MM.1S (cell line): ENCODE results near the gene RERE.

Source experiments
- DNase-seq: peaks from one replicate; pipeline ENCODE4 v3.0.0-alpha.2; 2015
- H2AFZ ChIP-seq: fragments of 300-600 bp; sonication (generic); 2 replicates; pipeline ENCODE4 v1.6.0; 2016; ENCODE audit warnings: antibody characterized with exemption, low read length
- H3F3A ChIP-seq: fragments of 300-600 bp; sonication (generic); 2 replicates; pipeline ENCODE4 v1.6.1; 2016; ENCODE audit warnings: mild to moderate bottlenecking, antibody characterized with exemption, low read length, moderate library complexity, mixed read lengths; ENCODE audit not compliant: insufficient read depth
- H3K27ac ChIP-seq: fragments of 300-600 bp; sonication (generic); 2 replicates; pipeline ENCODE4 v1.5.1; 2016; ENCODE audit warnings: mild to moderate bottlenecking, low read length
- H3K27me3 ChIP-seq: fragments of 300-600 bp; sonication (generic); replicated peaks from 2 replicates; pipeline ENCODE4 v1.6.0; 2016; ENCODE audit warnings: low read length; ENCODE audit not compliant: insufficient read depth
- H3K36me3 ChIP-seq: fragments of 300-600 bp; sonication (generic); replicated peaks from 2 replicates; pipeline ENCODE4 v1.6.1; 2016; ENCODE audit warnings: mild to moderate bottlenecking, low read length, mixed read lengths; ENCODE audit not compliant: insufficient read depth
- H3K4me1 ChIP-seq: fragments of 300-600 bp; sonication (generic); 2 replicates; pipeline ENCODE4 v1.6.1; 2016; ENCODE audit warnings: low read length, mixed read lengths
- H3K4me2 ChIP-seq: fragments of 300-600 bp; sonication (generic); 2 replicates; pipeline ENCODE4 v1.6.0; 2016; ENCODE audit warnings: low read depth, low read length
- H3K4me3 ChIP-seq: fragments of 300-600 bp; sonication (generic); 2 replicates; pipeline ENCODE4 v1.5.1; 2016; ENCODE audit warnings: low read length, mixed read lengths
- H3K79me2 ChIP-seq: fragments of 300-600 bp; sonication (generic); 2 replicates; pipeline ENCODE4 v1.6.1; 2016; ENCODE audit warnings: mixed run types, low read length, mixed read lengths
- H3K9ac ChIP-seq: fragments of 300-600 bp; sonication (generic); 2 replicates; pipeline ENCODE4 v1.6.1; 2016; ENCODE audit warnings: low read length, mixed read lengths
- H3K9me2 ChIP-seq: fragments of 300-600 bp; sonication (generic); replicated peaks from 2 replicates; pipeline ENCODE4 v1.6.1; 2016; ENCODE audit warnings: mild to moderate bottlenecking, low read length, mixed read lengths; ENCODE audit not compliant: insufficient read depth
- H3K9me3 ChIP-seq: fragments of 300-600 bp; sonication (generic); replicated peaks from 2 replicates; pipeline ENCODE4 v1.6.1; 2016; ENCODE audit warnings: mild to moderate bottlenecking, low read length, mixed read lengths; ENCODE audit not compliant: insufficient read depth
- H4K20me1 ChIP-seq: fragments of 300-600 bp; sonication (generic); 2 replicates; pipeline ENCODE4 v1.6.1; 2016; ENCODE audit warnings: mild to moderate bottlenecking, low read length, moderate library complexity, mixed read lengths; ENCODE audit not compliant: insufficient read depth
- EZH2 ChIP-seq: fragments of 300-600 bp; sonication (generic); optimal IDR thresholded peaks from 2 replicates; pipeline ENCODE3; 2017; ENCODE audit warnings: low read depth, mild to moderate bottlenecking, antibody characterized with exemption, low read length, mixed read lengths
- EZH2phosphoT487 ChIP-seq: fragments of 300-600 bp; sonication (generic); IDR thresholded peaks from 2 replicates; pipeline ENCODE4 v1.6.1; 2018; ENCODE audit warnings: antibody characterized with exemption, low read length
- TF ChIP-seq, protein P1 (sequence below): fragments of 300-600 bp; sonication (generic); IDR thresholded peaks from 2 replicates; pipeline ENCODE4 v1.5.1; 2016; ENCODE audit warnings: antibody characterized with exemption, low read length, mixed read lengths

The RERE gene

GRCh38 chr1:8723010-8723409, 94.4 kb downstream of the RERE start:
- H3K4me1 ChIP-seq: peaks cover 19% of the 10 kb centered on the region
- H3K9ac ChIP-seq: no peak overlapping the region
- no peak overlapping the region for H3K27ac ChIP-seq
- H2AFZ ChIP-seq: no peak overlapping the region
- H4K20me1 ChIP-seq: no peaks in the 10 kb centered on the region
- no peaks in the 10 kb centered on the region; the same call in 1 of the 2 replicates for H3F3A ChIP-seq
- no peaks in the 10 kb centered on the region for H3K9me3 ChIP-seq
- H3K9me2 ChIP-seq: no peaks in the 10 kb centered on the region
- peak overlapping the region; percentile 9 for H3K4me2 ChIP-seq
- H3K36me3 ChIP-seq: no peaks in the 10 kb centered on the region
- DNase-seq: no peak
- H3K27me3 ChIP-seq: no peaks in the 10 kb centered on the region
- no peak overlapping the region for H3K4me3 ChIP-seq
- TF ChIP-seq EZH2 (no peak), EZH2phosphoT487 (no peak)
- TF ChIP-seq, protein P1, sequence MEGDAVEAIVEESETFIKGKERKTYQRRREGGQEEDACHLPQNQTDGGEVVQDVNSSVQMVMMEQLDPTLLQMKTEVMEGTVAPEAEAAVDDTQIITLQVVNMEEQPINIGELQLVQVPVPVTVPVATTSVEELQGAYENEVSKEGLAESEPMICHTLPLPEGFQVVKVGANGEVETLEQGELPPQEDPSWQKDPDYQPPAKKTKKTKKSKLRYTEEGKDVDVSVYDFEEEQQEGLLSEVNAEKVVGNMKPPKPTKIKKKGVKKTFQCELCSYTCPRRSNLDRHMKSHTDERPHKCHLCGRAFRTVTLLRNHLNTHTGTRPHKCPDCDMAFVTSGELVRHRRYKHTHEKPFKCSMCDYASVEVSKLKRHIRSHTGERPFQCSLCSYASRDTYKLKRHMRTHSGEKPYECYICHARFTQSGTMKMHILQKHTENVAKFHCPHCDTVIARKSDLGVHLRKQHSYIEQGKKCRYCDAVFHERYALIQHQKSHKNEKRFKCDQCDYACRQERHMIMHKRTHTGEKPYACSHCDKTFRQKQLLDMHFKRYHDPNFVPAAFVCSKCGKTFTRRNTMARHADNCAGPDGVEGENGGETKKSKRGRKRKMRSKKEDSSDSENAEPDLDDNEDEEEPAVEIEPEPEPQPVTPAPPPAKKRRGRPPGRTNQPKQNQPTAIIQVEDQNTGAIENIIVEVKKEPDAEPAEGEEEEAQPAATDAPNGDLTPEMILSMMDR: no peak
- no peaks in the 10 kb centered on the region for H3K79me2 ChIP-seq

DNA sequence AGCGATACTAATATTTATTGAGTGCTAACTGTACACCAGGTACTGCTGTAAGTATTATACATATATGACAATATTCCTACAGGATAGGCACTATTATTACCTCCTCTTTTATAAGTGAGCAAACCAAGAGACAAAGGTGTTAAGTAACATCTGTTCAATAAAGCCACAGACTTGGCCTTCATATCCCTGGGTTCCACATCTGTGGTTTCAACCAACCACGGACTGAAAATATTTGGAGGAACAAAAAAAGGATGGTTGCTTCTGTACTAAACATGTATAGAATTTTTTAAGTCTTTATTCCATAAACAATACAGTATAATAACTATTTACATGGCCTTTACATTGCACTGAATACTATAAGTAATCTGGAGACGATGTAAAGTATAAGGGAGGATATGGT, 95.1 kb downstream of the RERE start:
- Histone ChIP-seq H3K79me2 (no peaks in the 10 kb centered on the region), H3K4me2 (no peak overlapping the region), H3K4me3 (no peak overlapping the region), H3K36me3 (no peaks in the 10 kb centered on the region), H3K9me3 (no peaks in the 10 kb centered on the region), H2AFZ (no peak overlapping the region), H3K9ac (no peak overlapping the region), H3K4me1 (peaks cover 18% of the 10 kb centered on the region), H3F3A (no peaks in the 10 kb centered on the region), H4K20me1 (no peaks in the 10 kb centered on the region), H3K27me3 (no peaks in the 10 kb centered on the region), H3K9me2 (no peaks in the 10 kb centered on the region), H3K27ac (no peak overlapping the region)
- DNase-seq: no peak
- TF ChIP-seq, protein P1: no peak
- TF ChIP-seq EZH2 (no peak), EZH2phosphoT487 (no peak)

DNA sequence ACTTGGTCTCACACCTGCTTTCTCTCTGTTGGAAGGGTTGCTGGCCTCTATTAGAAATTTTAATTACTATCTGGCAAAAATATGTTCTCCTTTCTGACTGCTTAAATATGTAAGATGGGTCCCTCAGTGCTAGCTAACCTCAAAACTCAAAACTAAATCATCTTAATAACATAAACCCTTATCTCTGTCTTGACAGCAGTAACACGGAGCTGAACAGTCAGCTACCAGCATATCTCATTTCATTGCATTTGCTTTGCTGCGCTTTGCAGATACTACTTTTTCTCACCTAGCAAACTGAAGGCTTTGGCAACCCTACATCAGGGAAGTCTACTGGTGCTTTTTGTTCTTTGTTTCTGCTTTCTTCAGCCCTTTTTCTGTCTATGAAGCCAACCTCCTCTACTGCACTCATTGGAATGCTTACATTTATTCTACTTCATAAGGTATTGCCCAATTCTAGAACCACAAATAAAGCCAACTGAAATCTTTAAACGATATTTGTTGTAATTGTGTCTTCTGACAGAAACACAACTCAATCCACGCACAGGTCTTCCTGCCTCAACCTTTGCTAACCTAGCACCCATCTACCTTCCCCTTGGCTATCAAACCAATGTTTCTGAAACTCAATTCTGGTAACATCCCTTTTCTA, 95.6 kb downstream of the RERE start:
- no peak overlapping the region for H3K27ac ChIP-seq
- no peak overlapping the region for H3K4me2 ChIP-seq
- no peaks in the 10 kb centered on the region for H3K9me3 ChIP-seq
- no peaks in the 10 kb centered on the region for H3K27me3 ChIP-seq
- H3K9me2 ChIP-seq: no peaks in the 10 kb centered on the region
- TF ChIP-seq EZH2: no peak
- TF ChIP-seq EZH2phosphoT487: no peak
- TF ChIP-seq, protein P1: no peak
- DNase-seq: no peak
- no peaks in the 10 kb centered on the region for H3K79me2 ChIP-seq
- no peaks in the 10 kb centered on the region for H4K20me1 ChIP-seq
- H3K36me3 ChIP-seq: no peaks in the 10 kb centered on the region
- H2AFZ ChIP-seq: no peak overlapping the region
- H3K4me3 ChIP-seq: no peak overlapping the region
- H3K4me1 ChIP-seq: peaks cover 18% of the 10 kb centered on the region
- no peak overlapping the region for H3K9ac ChIP-seq
- H3F3A ChIP-seq: no peaks in the 10 kb centered on the region
